ELR (cell line): ENCODE results near the gene RTN4RL2.

Source experiments
- DNase-seq: peaks from one replicate; pipeline ENCODE4 v3.0.0-alpha.2; 2015; ENCODE audit warnings: low read depth

The RTN4RL2 gene

GRCh38 chr11:57500515-57500914 is 40.2 kb downstream of the RTN4RL2 start:
- no peak for DNase-seq

- DNase-seq: no peak
These were observed 40.6 kb downstream of the RTN4RL2 start for GRCh38 chr11:57500926-57501325.

GRCh38 chr11:57501953-57502352 is 41.6 kb downstream of the RTN4RL2 start:
- no peak for DNase-seq

GRCh38 chr11:57502376-57502775 is 42.0 kb downstream of the RTN4RL2 start:
- DNase-seq: no peak

GRCh38 chr11:57502870-57503269 is 42.5 kb downstream of the RTN4RL2 start:
- DNase-seq: no peak

GRCh38 chr11:57504511-57504910 is 44.2 kb downstream of the RTN4RL2 start:
- no peak for DNase-seq

GRCh38 chr11:57506522-57506921 is 46.2 kb downstream of the RTN4RL2 start:
- no peak for DNase-seq

GRCh38 chr11:57508341-57509170 is 48.2 kb downstream of the RTN4RL2 start:
- no peak for DNase-seq

GRCh38 chr11:57511741-57512430 is 51.6 kb downstream of the RTN4RL2 start:
- DNase-seq: no peak

GRCh38 chr11:57512646-57513451 is 52.5 kb downstream of the RTN4RL2 start:
- DNase-seq: no peak

- no peak for DNase-seq
These were observed 53.1 kb downstream of the RTN4RL2 start for GRCh38 chr11:57513452-57513795.

GRCh38 chr11:57513911-57514537 is 53.7 kb downstream of the RTN4RL2 start:
- DNase-seq: peak; percentile 45

GRCh38 chr11:57514538-57515331 is 54.4 kb downstream of the RTN4RL2 start:
- peak; percentile 55 for DNase-seq

GRCh38 chr11:57515332-57516060 is 55.2 kb downstream of the RTN4RL2 start, which contains the start of gene SLC43A1:
Gene SLC43A1 (minus strand): TSS chr11:57515702. CDS start chr11:57514111, 1,591 bp downstream.
- DNase-seq: peak; percentile 65

- no peak for DNase-seq
These were observed 55.7 kb downstream of the RTN4RL2 start for GRCh38 chr11:57516061-57516443.

- DNase-seq: no peak
These were observed 60.8 kb downstream of the RTN4RL2 start for GRCh38 chr11:57521116-57521515.

- DNase-seq: no peak
These were observed 63.1 kb downstream of the RTN4RL2 start for GRCh38 chr11:57523419-57523818.
